ENCODE results near the gene RASSF9.

DNA sequence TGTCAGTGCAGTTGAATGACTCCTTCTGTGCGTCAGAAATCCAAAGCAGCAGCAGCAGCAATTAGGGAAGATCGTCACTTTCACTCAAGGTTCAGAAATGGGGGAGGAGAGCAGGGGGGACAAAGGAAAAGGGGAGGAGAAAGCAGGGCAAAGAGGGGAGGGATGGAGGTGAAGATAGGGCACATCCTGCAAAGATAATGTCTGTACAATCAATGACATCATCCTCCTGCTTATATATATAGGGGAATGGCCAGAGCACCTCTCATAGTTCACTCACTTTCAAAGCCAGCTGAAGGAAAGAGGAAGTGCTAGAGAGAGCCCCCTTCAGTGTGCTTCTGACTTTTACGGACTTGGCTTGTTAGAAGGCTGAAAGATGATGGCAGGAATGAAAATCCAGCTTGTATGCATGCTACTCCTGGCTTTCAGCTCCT is 37.8 kb upstream of the RASSF9 start, which contains the start of gene NTS:
- TF ChIP-seq BHLHE40 (IDR thresholded peaks at IDR 0.05; ENCODE audit: borderline replicate concordance) = no peak
- TF ChIP-seq, protein P1, sequence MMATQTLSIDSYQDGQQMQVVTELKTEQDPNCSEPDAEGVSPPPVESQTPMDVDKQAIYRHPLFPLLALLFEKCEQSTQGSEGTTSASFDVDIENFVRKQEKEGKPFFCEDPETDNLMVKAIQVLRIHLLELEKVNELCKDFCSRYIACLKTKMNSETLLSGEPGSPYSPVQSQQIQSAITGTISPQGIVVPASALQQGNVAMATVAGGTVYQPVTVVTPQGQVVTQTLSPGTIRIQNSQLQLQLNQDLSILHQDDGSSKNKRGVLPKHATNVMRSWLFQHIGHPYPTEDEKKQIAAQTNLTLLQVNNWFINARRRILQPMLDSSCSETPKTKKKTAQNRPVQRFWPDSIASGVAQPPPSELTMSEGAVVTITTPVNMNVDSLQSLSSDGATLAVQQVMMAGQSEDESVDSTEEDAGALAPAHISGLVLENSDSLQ (IDR thresholded peaks at IDR 0.05) = no peak
- no peak for TF ChIP-seq FOXK2 (IDR thresholded peaks at IDR 0.05)
- TF ChIP-seq FOXM1 (IDR thresholded peaks at IDR 0.05; ENCODE audit: borderline replicate concordance) = no peak
- TF ChIP-seq SP1 (IDR thresholded peaks at IDR 0.05) = no peak
- no peak for TF ChIP-seq SUZ12 (IDR thresholded peaks at IDR 0.05)
- TF ChIP-seq NFRKB (IDR thresholded peaks at IDR 0.05) = no peak
- TF ChIP-seq ZNF384 (IDR thresholded peaks at IDR 0.05) = no peak
- no peak for TF ChIP-seq ARNT (IDR thresholded peaks at IDR 0.05)
- TF ChIP-seq CTBP1 (IDR thresholded peaks at IDR 0.05; ENCODE audit: borderline replicate concordance) = no peak
- TF ChIP-seq TARDBP (IDR thresholded peaks at IDR 0.05) = no peak
